Esophagus squamous epithelium (tissue), 5 donors: ENCODE results near the gene ZNF552. TPM values are rescaled to one million over a fixed set of nuclear protein-coding genes. Genes with fewer than 3 reads are reported as not detected.

ENCODE experiments used
- DNase-seq: peaks from one replicate; lab custom pipeline; 2025; lab: John Stamatoyannopoulos, UW
- H3K27ac ChIP-seq, 4 donors: fragments of 200-600 bp; sonication (generic); one replicate each; pipeline ENCODE4 v1.5.1; 2016 to 2019; ENCODE audit warnings: mild to moderate bottlenecking in 1 of 4
- H3K27me3 ChIP-seq, 4 donors: fragments of 200-600 bp; sonication (generic); 1 replicate in 3 of 4; 2 replicates in 1 of 4; pipeline versions ENCODE4 v1.5.1 to v1.6.0; 2017 to 2021; ENCODE audit warnings: antibody characterized with exemption in 1 of 4
- H3K36me3 ChIP-seq, 3 donors: fragments of 200-600 bp; sonication (generic); one replicate each; pipeline ENCODE4 v1.5.1; 2016 to 2019
- H3K4me1 ChIP-seq, 3 donors: fragments of 200-600 bp; sonication (generic); one replicate each; pipeline ENCODE4 v1.5.1; 2017 to 2019
- H3K4me3 ChIP-seq, 4 donors: fragments of 200-600 bp; sonication (generic); 1 replicate in 3 of 4; 2 replicates in 1 of 4; pipeline ENCODE4 v1.5.1; 2016 to 2019; ENCODE audit warnings: mild to moderate bottlenecking in 2 of 4, moderate library complexity in 1 of 4
- H3K9me3 ChIP-seq, 3 donors: fragments of 200-600 bp; sonication (generic); one replicate each; pipeline ENCODE4 v1.5.1; 2016 to 2019
- POLR2A ChIP-seq, 4 donors: fragments of 450-650 bp; IDR thresholded peaks; one replicate each; pipeline ENCODE4 v1.6.1; 2017; ENCODE audit warnings: antibody characterized with exemption in 4 of 4, mild to moderate bottlenecking in 4 of 4, moderate library complexity in 3 of 4
- WGBS, 2 donors: methylation state at CpG; one replicate each; pipeline ENCODE4 v1.1.5; 2018; 5-methylcytosine and 5-hydroxymethylcytosine counted together
- intact Hi-C: fragments of 100-400 bp; cut with DNase I; formaldehyde crosslinking; loops from one replicate; pipeline ENCODE4 v1.15.0; 2022
- total RNA-seq, 4 donors: library from RNA; depleted of rRNA; stranded (reverse); fragments of >200 nt; gene quantifications; one replicate each; pipeline ENCODE4 v1.1.0, GENCODE V29; 2016
- TF ChIP-seq, protein P1 (sequence below), 6 experiments: fragments of 450-650 bp in 4 of 6; fragments of 200-600 bp in 2 of 6; sonication (generic) in 2 of 6; IDR thresholded peaks; one replicate each; pipeline ENCODE4 v1.5.1; 2016 to 2019; ENCODE audit warnings: antibody characterized with exemption in 6 of 6, mild to moderate bottlenecking in 4 of 6, moderate library complexity in 4 of 6
- donor health status: DM: yes; HTN: yes; CAD: no.

The ZNF552 gene
- total RNA-seq, 4 donors from 2014 or later: 5.2 to 15.3 (median 12.3) TPM

DNA sequence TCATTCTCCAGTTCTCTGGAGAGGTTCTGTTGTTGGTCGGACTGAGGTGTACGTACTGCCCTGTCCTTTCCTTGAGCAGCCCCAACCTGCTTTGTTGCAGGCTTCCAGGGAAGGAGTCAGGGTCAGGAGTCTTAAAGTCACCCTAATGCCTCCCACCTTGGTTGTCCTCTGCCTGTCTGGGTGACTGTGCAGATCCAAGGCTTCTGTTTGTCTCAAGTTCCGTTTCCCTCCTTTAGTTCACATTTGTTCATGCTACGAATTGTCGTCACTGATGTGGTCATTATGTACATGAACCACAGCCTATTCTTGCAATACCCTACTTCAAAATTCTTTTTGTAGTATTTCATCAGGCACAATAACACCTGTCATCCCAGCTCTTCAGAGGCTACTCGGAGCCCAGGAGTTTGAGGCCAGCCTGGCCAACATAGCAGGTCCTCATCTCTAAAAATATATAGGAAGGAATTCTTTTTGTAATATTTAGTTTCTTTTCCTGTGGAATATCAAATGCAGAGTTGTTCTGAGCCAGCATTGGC, 37.9 kb downstream of the ZNF552 start:
- H3K4me3 ChIP-seq: no peak overlapping the region
- no peak overlapping the region for H3K27ac ChIP-seq
- intact Hi-C loops: no loop called here
- peaks cover 26 to 99% (median 38%) of the 10 kb centered on the region in 3 donors for H3K36me3 ChIP-seq
- H3K27me3 ChIP-seq: no peaks in the 10 kb centered on the region
- TF ChIP-seq, protein P1, sequence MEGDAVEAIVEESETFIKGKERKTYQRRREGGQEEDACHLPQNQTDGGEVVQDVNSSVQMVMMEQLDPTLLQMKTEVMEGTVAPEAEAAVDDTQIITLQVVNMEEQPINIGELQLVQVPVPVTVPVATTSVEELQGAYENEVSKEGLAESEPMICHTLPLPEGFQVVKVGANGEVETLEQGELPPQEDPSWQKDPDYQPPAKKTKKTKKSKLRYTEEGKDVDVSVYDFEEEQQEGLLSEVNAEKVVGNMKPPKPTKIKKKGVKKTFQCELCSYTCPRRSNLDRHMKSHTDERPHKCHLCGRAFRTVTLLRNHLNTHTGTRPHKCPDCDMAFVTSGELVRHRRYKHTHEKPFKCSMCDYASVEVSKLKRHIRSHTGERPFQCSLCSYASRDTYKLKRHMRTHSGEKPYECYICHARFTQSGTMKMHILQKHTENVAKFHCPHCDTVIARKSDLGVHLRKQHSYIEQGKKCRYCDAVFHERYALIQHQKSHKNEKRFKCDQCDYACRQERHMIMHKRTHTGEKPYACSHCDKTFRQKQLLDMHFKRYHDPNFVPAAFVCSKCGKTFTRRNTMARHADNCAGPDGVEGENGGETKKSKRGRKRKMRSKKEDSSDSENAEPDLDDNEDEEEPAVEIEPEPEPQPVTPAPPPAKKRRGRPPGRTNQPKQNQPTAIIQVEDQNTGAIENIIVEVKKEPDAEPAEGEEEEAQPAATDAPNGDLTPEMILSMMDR (IDR thresholded peaks at IDR 0.05): no peak
- TF ChIP-seq POLR2A (IDR thresholded peaks at IDR 0.05): no peak
- 82 to 88% methylated on average over 6 of the region's 6 CpGs for WGBS, 2 donors
- peaks cover 0 to 15% (median 0%) of the 10 kb centered on the region in 3 donors for H3K4me1 ChIP-seq
- H3K9me3 ChIP-seq: peaks cover 0 to 100% (median 75%) of the 10 kb centered on the region in 3 donors
- DNase-seq: no peak

DNA sequence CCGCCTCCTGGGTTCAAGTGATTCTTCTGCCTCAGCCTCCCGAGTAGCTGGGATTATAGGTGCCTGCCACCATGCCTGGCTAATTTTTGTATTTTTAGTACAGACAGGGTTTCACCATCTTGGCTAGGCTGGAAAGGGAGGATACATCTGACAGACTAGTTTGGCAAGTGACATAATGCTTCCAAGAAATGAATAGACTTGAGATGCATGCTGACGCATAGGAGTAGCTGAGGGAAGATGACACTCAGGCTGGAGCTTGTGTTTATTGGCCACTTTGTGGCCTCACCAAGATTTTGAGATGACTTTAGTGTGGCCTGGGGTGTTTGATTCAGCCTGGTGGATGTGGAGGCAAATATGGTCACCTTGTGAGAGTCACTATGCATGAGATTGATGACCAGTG, 41.2 kb downstream of the ZNF552 start:
- DNase-seq: no peak
- peak overlapping the region in 1 of 4 donors; percentile 36 for H3K27ac ChIP-seq
- TF ChIP-seq, protein P1 (IDR thresholded peaks at IDR 0.05): no peak
- no peak for TF ChIP-seq POLR2A (IDR thresholded peaks at IDR 0.05)
- H3K27me3 ChIP-seq: no peaks in the 10 kb centered on the region
- H3K4me3 ChIP-seq: peak overlapping the region in 1 of 4 donors; percentile 15
- peaks cover 8 to 80% (median 29%) of the 10 kb centered on the region in 3 donors for H3K36me3 ChIP-seq
- peaks cover 0 to 77% (median 42%) of the 10 kb centered on the region in 3 donors for H3K9me3 ChIP-seq
- intact Hi-C loops: no loop called here
- WGBS, 2 donors: 85 to 88% methylated on average over 2 of the region's 3 CpGs
- peaks cover 5 to 35% (median 13%) of the 10 kb centered on the region in 3 donors for H3K4me1 ChIP-seq

DNA sequence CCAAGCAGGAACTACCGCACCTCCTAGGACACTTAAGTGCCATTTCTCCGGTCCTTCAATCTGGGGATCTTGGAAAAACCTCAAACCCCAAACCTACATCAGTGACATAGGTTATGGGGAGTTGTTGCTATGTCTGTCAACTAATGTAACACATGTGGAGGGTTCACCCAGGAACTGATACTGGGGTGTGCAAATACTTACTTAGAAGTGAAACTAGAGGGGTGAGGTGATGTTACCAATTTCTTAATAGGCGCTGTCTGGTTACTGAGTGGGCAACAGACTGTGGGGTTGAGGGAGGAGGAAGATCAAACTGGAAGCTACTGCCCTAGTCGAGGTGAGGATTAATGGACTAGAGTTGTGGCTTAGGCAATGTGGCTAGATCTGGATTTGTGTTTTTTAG, 43.3 kb downstream of the ZNF552 start:
- DNase-seq: no peak
- no peaks in the 10 kb centered on the region for H3K27me3 ChIP-seq
- peaks cover 0 to 60% (median 10%) of the 10 kb centered on the region in 3 donors for H3K36me3 ChIP-seq
- TF ChIP-seq, protein P1 (IDR thresholded peaks at IDR 0.05): no peak
- no peak for TF ChIP-seq POLR2A (IDR thresholded peaks at IDR 0.05)
- 82 to 91% methylated on average over 4 of the region's 4 CpGs for WGBS, 2 donors
- H3K4me3 ChIP-seq: no peak overlapping the region
- intact Hi-C loops: no loop called here
- H3K27ac ChIP-seq: no peak overlapping the region
- H3K4me1 ChIP-seq: peaks cover 5 to 35% (median 13%) of the 10 kb centered on the region in 3 donors
- H3K9me3 ChIP-seq: peaks cover 0 to 57% (median 26%) of the 10 kb centered on the region in 3 donors

DNA sequence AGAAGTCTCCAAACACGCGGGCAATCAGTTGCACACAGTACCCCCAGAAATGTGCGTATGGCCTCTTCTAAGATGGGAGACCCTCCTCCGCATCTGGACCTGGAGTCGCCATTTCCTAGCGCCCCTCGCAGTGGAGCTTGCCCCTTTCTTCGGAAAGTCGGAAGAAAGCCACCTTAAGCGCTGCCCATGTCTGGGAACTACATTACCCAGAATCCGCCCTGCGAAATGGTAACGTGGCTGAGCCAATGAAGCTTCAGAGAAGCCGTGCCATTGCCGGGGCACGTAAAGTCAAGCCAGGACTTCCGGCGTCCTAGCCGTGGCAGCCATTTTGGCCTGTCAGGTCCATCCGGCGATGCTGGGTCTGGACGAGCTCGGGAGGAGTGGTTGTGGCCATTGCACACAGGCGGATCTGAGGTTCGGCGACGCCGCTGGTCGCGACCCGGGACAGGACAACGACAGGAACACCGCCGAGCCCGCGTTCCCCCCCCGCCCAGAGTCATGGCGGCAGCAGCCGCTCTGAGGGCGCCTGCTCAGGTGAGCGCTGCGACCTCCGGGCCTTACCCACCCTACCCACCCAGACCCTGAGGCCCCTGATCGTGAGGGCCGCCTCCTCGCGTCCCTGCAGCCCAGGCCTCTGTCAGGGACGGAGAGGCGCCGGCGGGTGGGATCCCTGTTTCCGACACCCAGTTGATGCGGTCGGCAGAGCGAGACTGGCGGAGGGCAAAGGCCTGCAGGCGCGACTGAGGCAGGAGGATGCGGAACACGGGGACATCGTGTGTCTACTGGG, 45.2 kb downstream of the ZNF552 start, which contains the start of gene ZNF586:
TSS of gene ZNF586 (plus strand) at position 332 of the 787 bp plus-strand sequence. CDS start at position 499, 167 bp downstream.
- peaks cover 5 to 35% (median 13%) of the 10 kb centered on the region in 3 donors for H3K4me1 ChIP-seq
- no peaks in the 10 kb centered on the region for H3K27me3 ChIP-seq
- peak within 1 kb of the TSS; percentile 90 to 94 (median 92) for H3K27ac ChIP-seq
- intact Hi-C loops: no loop called here
- 16 to 17% methylated on average over 7 to 10 of the region's 61 CpGs for WGBS, 2 donors
- peaks cover 0 to 44% (median 13%) of the 10 kb centered on the region in 3 donors for H3K9me3 ChIP-seq
- TF ChIP-seq, protein P1 (IDR thresholded peaks at IDR 0.05): no peak
- peak in 1 of 4 donors; percentile 60 for TF ChIP-seq POLR2A (IDR thresholded peaks at IDR 0.05)
- DNase-seq: peak; percentile 73
- peaks cover 0 to 49% (median 0%) of the 10 kb centered on the region in 3 donors for H3K36me3 ChIP-seq
- H3K4me3 ChIP-seq: peak within 1 kb of the TSS; percentile 85 to 90 (median 88)

DNA sequence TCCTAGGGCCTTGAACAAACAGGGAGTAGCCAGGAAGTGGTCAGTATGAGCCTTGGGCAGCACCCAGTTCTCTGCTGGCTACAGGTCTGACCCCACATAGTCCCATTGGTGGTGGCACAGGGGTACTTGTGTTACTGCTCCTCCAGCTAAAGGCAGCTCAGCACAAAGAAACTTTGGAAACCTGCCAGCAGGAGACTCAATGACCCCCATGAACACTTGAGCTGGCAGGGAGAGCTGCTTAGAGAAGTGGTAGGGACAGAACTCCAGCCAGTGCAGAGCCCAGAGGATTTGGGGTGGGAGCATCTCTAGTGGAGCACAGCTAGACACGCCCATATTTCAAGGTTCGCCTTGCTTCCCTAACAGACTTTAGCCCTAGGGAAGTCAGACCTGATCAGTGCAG, 55.6 kb downstream of the ZNF552 start:
- Histone ChIP-seq H3K9me3 (peaks cover 10 to 91% (median 66%) of the 10 kb centered on the region in 3 donors), H3K4me3 (no peak overlapping the region), H3K36me3 (peaks cover 5 to 100% (median 18%) of the 10 kb centered on the region in 3 donors), H3K27me3 (no peaks in the 10 kb centered on the region), H3K4me1 (no peaks in the 10 kb centered on the region), H3K27ac (no peak overlapping the region)
- TF ChIP-seq, protein P1 (IDR thresholded peaks at IDR 0.05): no peak
- TF ChIP-seq POLR2A (IDR thresholded peaks at IDR 0.05): no peak
- intact Hi-C loops: no loop called here
- WGBS, 2 donors: no CpG with 5 or more reads among the region's 2 CpGs
- DNase-seq: no peak
